Fibroblast of lung (primary cell): ENCODE data around the gene CA12. TPM values are rescaled to one million over a fixed set of nuclear protein-coding genes. Genes with fewer than 3 reads are reported as not detected.

Experiments
- DNase-seq, 2 donors: peaks; one replicate each; pipeline versions ENCODE4 v3.0.0 to v3.0.0-alpha.2; 2010; ENCODE audit warnings: low read depth in 2 of 2
- H2AFZ ChIP-seq: 2 replicates; pipeline ENCODE4 v1.5.1; 2012; ENCODE audit warnings: low read length, control low read depth, inconsistent platforms
- H3K27ac ChIP-seq: 2 replicates; pipeline ENCODE4 v1.5.1; 2011; ENCODE audit warnings: low read length, control low read depth; ENCODE audit not compliant: insufficient read depth
- H3K27me3 ChIP-seq: 2 replicates; pipeline ENCODE4 v1.5.1; 2011; ENCODE audit warnings: mild to moderate bottlenecking, low read length; ENCODE audit not compliant: control insufficient read depth, insufficient read depth
- H3K36me3 ChIP-seq: 2 replicates; pipeline ENCODE4 v1.5.1; 2011; ENCODE audit warnings: low read length; ENCODE audit not compliant: control insufficient read depth, insufficient read depth
- H3K4me1 ChIP-seq: 2 replicates; pipeline ENCODE4 v1.5.1; 2011; ENCODE audit warnings: low read length; ENCODE audit not compliant: control insufficient read depth, insufficient read depth; ENCODE audit errors: extremely low read depth
- H3K4me2 ChIP-seq: 2 replicates; pipeline ENCODE4 v1.5.1; 2011; ENCODE audit warnings: low read length, control low read depth; ENCODE audit not compliant: insufficient read depth; ENCODE audit errors: extremely low read depth
- H3K4me3 ChIP-seq, 4 experiments: fragments of 200-600 bp in 1 of 4; sonication (generic) in 1 of 4; replicated peaks in 1 of 4; 2 replicates each; pipeline ENCODE4 v1.5.1; 2011 to 2016; ENCODE audit warnings: low read length in 4 of 4, low read depth in 3 of 4, mild to moderate bottlenecking in 3 of 4, control low read depth in 2 of 4, inconsistent platforms in 1 of 4, mixed read lengths in 1 of 4; ENCODE audit not compliant: insufficient read depth in 1 of 4; ENCODE audit errors: control extremely low read depth in 1 of 4
- H3K79me2 ChIP-seq: 2 replicates; pipeline ENCODE4 v1.5.1; 2012; ENCODE audit warnings: mild to moderate bottlenecking, low read length, inconsistent platforms; ENCODE audit not compliant: control insufficient read depth, insufficient read depth
- H3K9ac ChIP-seq: 2 replicates; pipeline ENCODE4 v1.5.1; 2011; ENCODE audit warnings: mild to moderate bottlenecking, low read length, control low read depth; ENCODE audit not compliant: insufficient read depth
- H3K9me3 ChIP-seq: 2 replicates; pipeline ENCODE4 v1.5.1; 2012; ENCODE audit warnings: low read depth, low read length; ENCODE audit not compliant: control insufficient read depth, insufficient read depth
- H4K20me1 ChIP-seq: 2 replicates; pipeline ENCODE4 v1.5.1; 2011; ENCODE audit warnings: low read length; ENCODE audit not compliant: control insufficient read depth, insufficient read depth; ENCODE audit errors: extremely low read depth
- EZH2 ChIP-seq: IDR thresholded peaks from 2 replicates; pipeline ENCODE4 v1.5.1; 2012; ENCODE audit warnings: low read length, control low read depth, mild to moderate bottlenecking; ENCODE audit errors: missing control alignments
- polyA plus RNA-seq, 2 donors: library from polyadenylated mRNA; depleted of rRNA in 1 of 2; stranded (reverse) in 1 of 2; unstranded in 1 of 2; fragments of >200 nt; gene quantifications; 2 replicates each; pipeline ENCODE4 v1.2.1, GENCODE V29; 2011 to 2012; ENCODE audit warnings: missing spikeins in 1 of 2
- total RNA-seq: library from RNA; depleted of rRNA; stranded (reverse); fragments of >200 nt; gene quantifications from 2 replicates; pipeline ENCODE4 v1.2.1, GENCODE V29; 2014
- TF ChIP-seq, protein P1 (sequence below), 2 donors: IDR thresholded peaks in 1 of 2; conservative IDR thresholded peaks in 1 of 2; 1 replicate in 1 of 2; 2 replicates in 1 of 2; pipeline ENCODE4 v1.5.1; 2011 to 2012; ENCODE audit warnings: low read length in 2 of 2, control low read depth in 1 of 2, inconsistent platforms in 1 of 2, low read depth in 1 of 2, mild to moderate bottlenecking in 1 of 2

CA12 gene
- total and polyA plus RNA-seq, 2 donors (not counting 1 experiment from before 2014, with no cell fraction given) = 30.6 to 48.4 TPM

DNA sequence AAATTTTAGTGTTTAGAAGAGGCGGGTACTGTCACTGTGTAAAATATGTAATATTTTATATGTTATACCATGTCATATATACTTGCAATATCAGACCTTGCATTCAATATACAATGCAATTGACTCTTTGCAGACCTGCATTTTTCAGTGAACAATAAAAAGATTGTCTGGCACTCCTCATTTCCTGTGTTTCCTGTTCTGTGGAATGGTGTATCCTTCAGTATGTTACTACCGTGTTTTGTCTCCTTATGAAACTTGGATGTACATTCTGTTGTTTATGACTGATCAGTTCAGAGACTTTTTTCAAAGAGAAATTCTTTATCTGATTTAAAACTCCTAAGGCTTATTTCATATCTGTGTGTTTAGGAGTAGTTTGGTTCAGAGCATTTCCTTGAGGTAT is 72.7 kb downstream of the CA12 start:
- H3K4me3 ChIP-seq = no peak overlapping the region
- no peaks in the 10 kb centered on the region for H3K9me3 ChIP-seq
- no peak for DNase-seq
- H3K27ac ChIP-seq = no peak overlapping the region
- no peak overlapping the region for H3K9ac ChIP-seq
- H4K20me1 ChIP-seq = no peaks in the 10 kb centered on the region
- peaks cover 1% of the 10 kb centered on the region for H3K36me3 ChIP-seq
- no peak for TF ChIP-seq EZH2
- TF ChIP-seq, protein P1, sequence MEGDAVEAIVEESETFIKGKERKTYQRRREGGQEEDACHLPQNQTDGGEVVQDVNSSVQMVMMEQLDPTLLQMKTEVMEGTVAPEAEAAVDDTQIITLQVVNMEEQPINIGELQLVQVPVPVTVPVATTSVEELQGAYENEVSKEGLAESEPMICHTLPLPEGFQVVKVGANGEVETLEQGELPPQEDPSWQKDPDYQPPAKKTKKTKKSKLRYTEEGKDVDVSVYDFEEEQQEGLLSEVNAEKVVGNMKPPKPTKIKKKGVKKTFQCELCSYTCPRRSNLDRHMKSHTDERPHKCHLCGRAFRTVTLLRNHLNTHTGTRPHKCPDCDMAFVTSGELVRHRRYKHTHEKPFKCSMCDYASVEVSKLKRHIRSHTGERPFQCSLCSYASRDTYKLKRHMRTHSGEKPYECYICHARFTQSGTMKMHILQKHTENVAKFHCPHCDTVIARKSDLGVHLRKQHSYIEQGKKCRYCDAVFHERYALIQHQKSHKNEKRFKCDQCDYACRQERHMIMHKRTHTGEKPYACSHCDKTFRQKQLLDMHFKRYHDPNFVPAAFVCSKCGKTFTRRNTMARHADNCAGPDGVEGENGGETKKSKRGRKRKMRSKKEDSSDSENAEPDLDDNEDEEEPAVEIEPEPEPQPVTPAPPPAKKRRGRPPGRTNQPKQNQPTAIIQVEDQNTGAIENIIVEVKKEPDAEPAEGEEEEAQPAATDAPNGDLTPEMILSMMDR (conservative IDR thresholded peaks at IDR 0.05 in 1 of 2, IDR thresholded peaks at IDR 0.05 in 1 of 2; ENCODE audit: low read depth in 1 of 2, low read length in 2 of 2) = no peak
- no peak overlapping the region for H3K4me2 ChIP-seq
- no peak overlapping the region for H2AFZ ChIP-seq
- no peaks in the 10 kb centered on the region for H3K27me3 ChIP-seq
- no peaks in the 10 kb centered on the region for H3K4me1 ChIP-seq
- H3K79me2 ChIP-seq = no peaks in the 10 kb centered on the region

- H4K20me1 ChIP-seq = no peaks in the 10 kb centered on the region
- DNase-seq = no peak
Measured at GRCh38 chr15:63308491-63308890, 73.2 kb downstream of the CA12 start.

DNA sequence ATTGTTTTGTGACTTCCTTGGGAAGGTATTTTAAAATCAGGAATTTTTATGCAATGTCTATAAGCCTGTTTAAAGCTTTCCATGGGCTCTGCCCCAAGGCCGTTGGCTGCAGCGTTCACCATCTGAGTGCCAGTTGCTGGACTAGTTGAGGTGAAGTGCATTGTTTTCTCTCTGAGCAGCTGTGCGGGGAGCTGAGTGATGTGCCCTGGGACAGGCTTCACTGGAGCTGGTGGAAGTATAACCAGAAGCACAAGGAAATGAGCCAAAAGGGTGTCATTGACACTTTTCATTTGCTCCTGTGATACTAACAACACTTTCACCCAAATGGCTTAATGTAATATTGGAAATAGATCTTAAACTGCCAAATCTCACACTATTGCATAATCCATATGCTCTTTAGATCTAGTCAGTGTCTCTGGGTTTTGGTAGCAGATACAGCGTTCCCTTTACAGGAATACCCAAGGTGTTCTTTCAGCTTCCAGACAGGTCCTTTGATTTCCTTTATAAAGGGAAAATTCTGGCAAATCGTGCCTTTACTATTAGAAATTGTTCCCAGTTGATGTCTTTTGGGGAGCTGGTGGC is 75.1 kb downstream of the CA12 start:
- H3K79me2 ChIP-seq = no peaks in the 10 kb centered on the region
- H4K20me1 ChIP-seq = no peaks in the 10 kb centered on the region
- H3K4me3 ChIP-seq = no peak overlapping the region
- H3K9ac ChIP-seq = no peak overlapping the region
- no peak overlapping the region for H3K27ac ChIP-seq
- no peak overlapping the region for H3K4me2 ChIP-seq
- no peaks in the 10 kb centered on the region for H3K27me3 ChIP-seq
- H3K4me1 ChIP-seq = no peaks in the 10 kb centered on the region
- H2AFZ ChIP-seq = no peak overlapping the region
- TF ChIP-seq EZH2 = no peak
- TF ChIP-seq, protein P1 (conservative IDR thresholded peaks at IDR 0.05 in 1 of 2, IDR thresholded peaks at IDR 0.05 in 1 of 2; ENCODE audit: low read depth in 1 of 2, low read length in 2 of 2) = no peak
- no peaks in the 10 kb centered on the region for H3K9me3 ChIP-seq
- H3K36me3 ChIP-seq = peaks cover 5% of the 10 kb centered on the region
- DNase-seq = no peak

More at GRCh38 chr15:63308491-63308890, 73.2 kb downstream of the CA12 start:
- H3K4me3 ChIP-seq = no peak overlapping the region
- no peak overlapping the region for H2AFZ ChIP-seq
- peaks cover 3% of the 10 kb centered on the region for H3K36me3 ChIP-seq
- no peaks in the 10 kb centered on the region for H3K27me3 ChIP-seq
- H3K9me3 ChIP-seq = no peaks in the 10 kb centered on the region
- no peaks in the 10 kb centered on the region for H3K4me1 ChIP-seq
- H3K4me2 ChIP-seq = no peak overlapping the region
- no peaks in the 10 kb centered on the region for H3K79me2 ChIP-seq
- TF ChIP-seq, protein P1 (conservative IDR thresholded peaks at IDR 0.05 in 1 of 2, IDR thresholded peaks at IDR 0.05 in 1 of 2; ENCODE audit: low read depth in 1 of 2, low read length in 2 of 2) = no peak
- no peak for TF ChIP-seq EZH2
- H3K27ac ChIP-seq = no peak overlapping the region
- no peak overlapping the region for H3K9ac ChIP-seq
